ENCODE measurements around the gene CDCA8. TPM values are rescaled to one million over a fixed set of nuclear protein-coding genes. Genes with fewer than 3 reads are reported as not detected.

The CDCA8 gene
- total RNA-seq, 1 experiment from 2014 or later: 34.5 TPM

DNA sequence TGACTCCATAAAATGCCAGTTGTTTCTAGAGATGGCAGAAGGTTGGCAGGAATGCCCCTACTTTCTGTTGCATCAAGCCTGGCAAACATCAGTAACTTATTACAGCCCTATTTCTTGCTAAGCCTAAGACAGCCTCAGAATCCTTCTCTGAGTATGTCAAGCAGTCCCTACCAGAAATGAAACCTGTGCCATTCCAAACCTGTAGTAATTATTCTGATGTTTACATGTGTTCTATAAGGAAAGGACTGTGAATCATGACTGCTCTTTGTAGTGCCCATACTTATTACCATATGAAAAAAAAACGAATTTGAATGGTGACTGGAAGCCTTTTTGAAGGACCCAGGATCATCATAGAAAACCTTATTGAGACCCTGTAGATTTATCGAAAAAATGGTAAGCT, 5.4 kb downstream of the CDCA8 start:
- TF ChIP-seq, protein P1, sequence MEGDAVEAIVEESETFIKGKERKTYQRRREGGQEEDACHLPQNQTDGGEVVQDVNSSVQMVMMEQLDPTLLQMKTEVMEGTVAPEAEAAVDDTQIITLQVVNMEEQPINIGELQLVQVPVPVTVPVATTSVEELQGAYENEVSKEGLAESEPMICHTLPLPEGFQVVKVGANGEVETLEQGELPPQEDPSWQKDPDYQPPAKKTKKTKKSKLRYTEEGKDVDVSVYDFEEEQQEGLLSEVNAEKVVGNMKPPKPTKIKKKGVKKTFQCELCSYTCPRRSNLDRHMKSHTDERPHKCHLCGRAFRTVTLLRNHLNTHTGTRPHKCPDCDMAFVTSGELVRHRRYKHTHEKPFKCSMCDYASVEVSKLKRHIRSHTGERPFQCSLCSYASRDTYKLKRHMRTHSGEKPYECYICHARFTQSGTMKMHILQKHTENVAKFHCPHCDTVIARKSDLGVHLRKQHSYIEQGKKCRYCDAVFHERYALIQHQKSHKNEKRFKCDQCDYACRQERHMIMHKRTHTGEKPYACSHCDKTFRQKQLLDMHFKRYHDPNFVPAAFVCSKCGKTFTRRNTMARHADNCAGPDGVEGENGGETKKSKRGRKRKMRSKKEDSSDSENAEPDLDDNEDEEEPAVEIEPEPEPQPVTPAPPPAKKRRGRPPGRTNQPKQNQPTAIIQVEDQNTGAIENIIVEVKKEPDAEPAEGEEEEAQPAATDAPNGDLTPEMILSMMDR (IDR thresholded peaks at IDR 0.05; ENCODE audit: unreplicated experiment): no peak
- Mint-ChIP-seq H3K27me3 (ENCODE audit: unreplicated experiment) (no peaks in the 10 kb centered on the region), H3K4me1 (ENCODE audit: low read depth, unreplicated experiment) (no peaks in the 10 kb centered on the region), H3K27ac (ENCODE audit: unreplicated experiment) (no peak overlapping the region), H3K36me3 (ENCODE audit: insufficient read depth, unreplicated experiment) (peaks cover 38% of the 10 kb centered on the region), H3K9me3 (ENCODE audit: low read depth, unreplicated experiment) (no peaks in the 10 kb centered on the region), H3K4me3 (ENCODE audit: low read depth, unreplicated experiment) (no peak overlapping the region)
- no TSS peak for BruUV-seq (replicated peaks)
- CTCF ChIA-PET: no interaction called here
- intact Hi-C loops (cut with micrococcal nuclease; ENCODE audit: unreplicated experiment): loop anchor here (10.0 kb wide), 1 partner anchor 107 kb away; the partner anchor contains the start of genes C1orf122 and YRDC
- DNase-seq: no peak

DNA sequence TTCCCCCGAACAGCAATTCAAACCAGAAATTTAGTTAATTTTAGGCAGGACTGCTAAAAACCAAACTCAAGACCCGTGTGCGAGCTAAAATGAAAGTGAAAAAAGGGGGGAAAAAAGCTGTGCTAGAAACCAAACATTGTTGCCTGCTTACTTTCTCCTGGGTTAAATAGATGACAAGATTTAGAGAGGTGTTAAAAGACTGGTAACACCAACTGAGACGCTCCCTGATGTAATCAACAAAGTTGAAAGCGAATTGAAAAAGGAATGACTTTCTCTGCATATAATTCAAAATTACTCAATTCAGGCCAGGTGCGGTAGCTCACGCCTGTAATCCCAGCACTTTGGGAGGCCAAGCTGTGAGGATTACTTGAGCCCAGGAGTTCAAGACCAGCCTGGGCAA, 6.8 kb downstream of the CDCA8 start:
- peaks cover 38% of the 10 kb centered on the region for H3K36me3 Mint-ChIP-seq (ENCODE audit: insufficient read depth, unreplicated experiment)
- intact Hi-C loops (cut with micrococcal nuclease; ENCODE audit: unreplicated experiment): loop anchor here (10.0 kb wide), 1 partner anchor 106 kb away; the partner anchor contains the start of genes C1orf122 and YRDC
- CTCF ChIA-PET: no interaction called here
- TF ChIP-seq, protein P1 (IDR thresholded peaks at IDR 0.05; ENCODE audit: unreplicated experiment): no peak
- no peak overlapping the region for H3K4me3 Mint-ChIP-seq (ENCODE audit: low read depth, unreplicated experiment)
- no peaks in the 10 kb centered on the region for H3K9me3 Mint-ChIP-seq (ENCODE audit: low read depth, unreplicated experiment)
- no TSS peak for BruUV-seq (replicated peaks)
- H3K27me3 Mint-ChIP-seq (ENCODE audit: unreplicated experiment): no peaks in the 10 kb centered on the region
- H3K4me1 Mint-ChIP-seq (ENCODE audit: low read depth, unreplicated experiment): no peaks in the 10 kb centered on the region
- no peak overlapping the region for H3K27ac Mint-ChIP-seq (ENCODE audit: unreplicated experiment)
- no peak for DNase-seq

DNA sequence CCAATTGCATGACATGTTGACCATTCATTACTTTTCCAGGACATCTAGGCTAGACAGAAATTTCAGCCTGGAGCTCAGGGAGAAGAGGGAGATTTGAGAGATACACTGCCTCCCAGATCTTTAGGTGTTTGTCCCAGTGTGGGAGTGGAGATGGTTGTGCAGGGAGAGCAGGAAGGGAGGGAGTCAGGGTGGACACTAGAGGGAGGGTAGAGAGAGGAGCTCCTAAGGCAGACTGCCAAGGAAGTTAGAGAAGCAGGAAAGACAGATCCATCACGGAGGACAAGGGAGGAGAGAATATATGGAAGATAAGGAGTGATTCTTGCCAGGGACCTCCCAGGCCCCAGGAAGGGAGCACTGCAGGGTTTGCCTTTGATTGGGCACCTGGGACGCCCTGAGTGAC, 8.7 kb downstream of the CDCA8 start:
- no peaks in the 10 kb centered on the region for H3K27me3 Mint-ChIP-seq (ENCODE audit: unreplicated experiment)
- TF ChIP-seq, protein P1 (IDR thresholded peaks at IDR 0.05; ENCODE audit: unreplicated experiment): no peak
- H3K36me3 Mint-ChIP-seq (ENCODE audit: insufficient read depth, unreplicated experiment): peaks cover 49% of the 10 kb centered on the region
- BruUV-seq (replicated peaks): no TSS peak
- H3K4me1 Mint-ChIP-seq (ENCODE audit: low read depth, unreplicated experiment): no peaks in the 10 kb centered on the region
- intact Hi-C loops (cut with micrococcal nuclease; ENCODE audit: unreplicated experiment): no loop called here
- CTCF ChIA-PET: interaction anchor here (0.5 to 1.1 kb wide), 2 partner anchors 8 to 128 kb away, joined by 3 read pairs; no protein-coding TSS in a partner anchor
- peak overlapping the region; percentile 15 for H3K27ac Mint-ChIP-seq (ENCODE audit: unreplicated experiment)
- DNase-seq: no peak
- H3K4me3 Mint-ChIP-seq (ENCODE audit: low read depth, unreplicated experiment): no peak overlapping the region
- H3K9me3 Mint-ChIP-seq (ENCODE audit: low read depth, unreplicated experiment): no peaks in the 10 kb centered on the region

DNA sequence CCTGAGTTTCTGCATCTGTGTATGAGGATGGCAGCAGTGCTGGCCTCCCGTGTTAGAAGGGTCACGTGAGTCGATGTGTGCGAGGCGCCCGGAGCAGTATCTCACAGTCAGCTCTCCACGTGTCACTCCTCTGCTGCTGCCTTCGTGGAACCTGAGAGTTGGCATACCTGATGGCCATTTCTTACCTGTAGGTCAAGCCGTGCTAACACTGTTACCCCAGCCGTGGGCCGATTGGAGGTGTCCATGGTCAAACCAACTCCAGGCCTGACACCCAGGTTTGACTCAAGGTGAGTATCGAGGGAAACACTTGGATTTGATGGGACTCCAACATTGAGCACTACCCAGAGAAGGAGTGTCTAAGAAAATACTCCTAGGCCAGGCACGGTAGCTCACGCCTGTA, 10.7 kb downstream of the CDCA8 start:
- DNase-seq: no peak
- no peak overlapping the region for H3K27ac Mint-ChIP-seq (ENCODE audit: unreplicated experiment)
- H3K4me3 Mint-ChIP-seq (ENCODE audit: low read depth, unreplicated experiment): no peak overlapping the region
- no peaks in the 10 kb centered on the region for H3K4me1 Mint-ChIP-seq (ENCODE audit: low read depth, unreplicated experiment)
- intact Hi-C loops (cut with micrococcal nuclease; ENCODE audit: unreplicated experiment): no loop called here
- no peaks in the 10 kb centered on the region for H3K27me3 Mint-ChIP-seq (ENCODE audit: unreplicated experiment)
- CTCF ChIA-PET: no interaction called here
- TF ChIP-seq, protein P1 (IDR thresholded peaks at IDR 0.05; ENCODE audit: unreplicated experiment): no peak
- peaks cover 55% of the 10 kb centered on the region for H3K36me3 Mint-ChIP-seq (ENCODE audit: insufficient read depth, unreplicated experiment)
- BruUV-seq (replicated peaks): no TSS peak
- no peaks in the 10 kb centered on the region for H3K9me3 Mint-ChIP-seq (ENCODE audit: low read depth, unreplicated experiment)
